Progenitor cell of endocrine pancreas (in vitro differentiated cells): ENCODE data around the gene HMGCS1. TPM values are rescaled to one million over a fixed set of nuclear protein-coding genes. Genes with fewer than 3 reads are reported as not detected.
A peak's percentile ranks its signal among the peaks of the same experiment; 100 is the strongest.
"Not testable (repeated sequence)": the region's sequence is repeated elsewhere in the genome, so short reads cannot be mapped to it uniquely, and the experiment has no call there.

Experiments used
- DNase-seq: peaks from one replicate; pipeline ENCODE4 v3.0.0; 2021; ENCODE audit warnings: low spot score; ENCODE audit not compliant: unreplicated experiment
- H3K27ac Mint-ChIP-seq: 2 replicates; pipeline ENCODE4 v1.8.0; 2021; ENCODE audit warnings: mild to moderate bottlenecking, moderate library complexity, mixed read lengths
- H3K27me3 Mint-ChIP-seq: 2 replicates; pipeline ENCODE4 v1.8.0; 2021; ENCODE audit warnings: mixed read lengths
- H3K36me3 Mint-ChIP-seq: 2 replicates; pipeline ENCODE4 v1.8.0; 2022; ENCODE audit warnings: mixed read lengths; ENCODE audit not compliant: insufficient read depth
- H3K4me1 Mint-ChIP-seq: 2 replicates; pipeline ENCODE4 v1.8.0; 2021; ENCODE audit warnings: low read depth, mixed read lengths
- H3K4me3 Mint-ChIP-seq: 2 replicates; pipeline ENCODE4 v1.8.0; 2021; ENCODE audit warnings: low read depth, mild to moderate bottlenecking, moderate library complexity, mixed read lengths
- H3K9me3 Mint-ChIP-seq: 2 replicates; pipeline ENCODE4 v1.8.0; 2021; ENCODE audit warnings: low read depth, mixed read lengths
- total RNA-seq: library from RNA; stranded (reverse); gene quantifications from 2 replicates; pipeline ENCODE4 v1.2.1, GENCODE V29; 2021
- TF ChIP-seq, protein P1 (sequence below): fragments of 200-600 bp; sonication (generic); IDR thresholded peaks from one replicate; pipeline ENCODE4 v1.5.0; 2021; ENCODE audit warnings: antibody characterized with exemption, mild to moderate bottlenecking; ENCODE audit not compliant: unreplicated experiment

Gene HMGCS1
- total RNA-seq, 1 donor from 2014 or later, result 170 TPM

DNA sequence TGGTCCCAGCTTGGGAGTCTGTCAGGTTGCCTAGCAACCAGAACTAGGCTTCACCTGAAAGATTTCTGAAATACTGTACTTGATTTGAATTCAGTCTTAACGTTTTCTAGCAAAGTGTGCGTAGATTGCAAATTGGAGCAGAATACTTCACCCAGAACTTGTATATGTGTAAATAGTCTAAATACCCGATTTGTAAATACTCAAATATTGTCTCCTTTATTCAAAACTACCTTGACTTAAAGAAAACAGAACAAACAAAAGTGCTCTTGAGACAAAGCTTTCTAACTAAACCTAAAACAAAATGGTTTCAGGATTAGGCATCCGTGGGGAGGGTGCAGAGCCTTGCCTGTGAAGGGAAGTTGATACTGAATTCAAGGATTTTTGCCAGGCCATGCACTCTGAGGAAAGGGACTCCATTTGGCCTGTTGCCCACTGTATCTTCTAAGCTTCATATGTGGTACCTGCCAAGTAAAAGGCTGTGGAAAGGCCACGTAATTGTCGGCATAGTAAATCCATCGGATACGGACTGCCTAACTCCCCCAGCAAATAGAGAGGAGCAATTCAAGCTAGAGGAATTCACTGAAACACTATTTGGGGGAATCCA is 744 bp upstream of the HMGCS1 start:
- Mint-ChIP-seq H3K36me3 (peaks cover 4% of the 10 kb centered on the region), H3K9me3 (peaks cover 15% of the 10 kb centered on the region), H3K4me1 (peaks cover 37% of the 10 kb centered on the region), H3K27me3 (no peaks in the 10 kb centered on the region), H3K27ac (peak overlapping the region; percentile 98), H3K4me3 (peak overlapping the region; percentile 97)
- no peak for DNase-seq
- TF ChIP-seq, protein P1, sequence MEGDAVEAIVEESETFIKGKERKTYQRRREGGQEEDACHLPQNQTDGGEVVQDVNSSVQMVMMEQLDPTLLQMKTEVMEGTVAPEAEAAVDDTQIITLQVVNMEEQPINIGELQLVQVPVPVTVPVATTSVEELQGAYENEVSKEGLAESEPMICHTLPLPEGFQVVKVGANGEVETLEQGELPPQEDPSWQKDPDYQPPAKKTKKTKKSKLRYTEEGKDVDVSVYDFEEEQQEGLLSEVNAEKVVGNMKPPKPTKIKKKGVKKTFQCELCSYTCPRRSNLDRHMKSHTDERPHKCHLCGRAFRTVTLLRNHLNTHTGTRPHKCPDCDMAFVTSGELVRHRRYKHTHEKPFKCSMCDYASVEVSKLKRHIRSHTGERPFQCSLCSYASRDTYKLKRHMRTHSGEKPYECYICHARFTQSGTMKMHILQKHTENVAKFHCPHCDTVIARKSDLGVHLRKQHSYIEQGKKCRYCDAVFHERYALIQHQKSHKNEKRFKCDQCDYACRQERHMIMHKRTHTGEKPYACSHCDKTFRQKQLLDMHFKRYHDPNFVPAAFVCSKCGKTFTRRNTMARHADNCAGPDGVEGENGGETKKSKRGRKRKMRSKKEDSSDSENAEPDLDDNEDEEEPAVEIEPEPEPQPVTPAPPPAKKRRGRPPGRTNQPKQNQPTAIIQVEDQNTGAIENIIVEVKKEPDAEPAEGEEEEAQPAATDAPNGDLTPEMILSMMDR, result no peak

DNA sequence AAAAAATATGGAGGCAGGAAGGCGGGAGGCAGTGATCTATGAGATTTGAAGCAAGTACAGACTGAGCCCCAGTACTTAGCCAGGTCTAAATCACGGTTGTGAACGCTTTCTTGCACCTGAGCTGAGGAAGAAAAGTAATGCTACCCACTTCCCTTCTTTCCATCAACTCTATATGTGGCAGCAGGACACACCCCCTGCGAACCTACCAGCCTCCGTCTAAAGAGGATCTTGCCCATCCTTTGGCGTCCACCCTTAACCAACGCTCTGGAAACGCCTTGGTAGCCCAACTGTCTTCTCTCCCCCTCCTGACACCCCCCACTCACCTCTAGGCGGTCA is 545 bp downstream of the HMGCS1 start:
- Mint-ChIP-seq H3K27ac (peak overlapping the region; percentile 98), H3K36me3 (peaks cover 4% of the 10 kb centered on the region), H3K27me3 (no peaks in the 10 kb centered on the region), H3K4me1 (peaks cover 39% of the 10 kb centered on the region), H3K9me3 (peaks cover 12% of the 10 kb centered on the region), H3K4me3 (peak overlapping the region; percentile 97)
- no peak for DNase-seq
- TF ChIP-seq, protein P1, result peak; percentile 19

DNA sequence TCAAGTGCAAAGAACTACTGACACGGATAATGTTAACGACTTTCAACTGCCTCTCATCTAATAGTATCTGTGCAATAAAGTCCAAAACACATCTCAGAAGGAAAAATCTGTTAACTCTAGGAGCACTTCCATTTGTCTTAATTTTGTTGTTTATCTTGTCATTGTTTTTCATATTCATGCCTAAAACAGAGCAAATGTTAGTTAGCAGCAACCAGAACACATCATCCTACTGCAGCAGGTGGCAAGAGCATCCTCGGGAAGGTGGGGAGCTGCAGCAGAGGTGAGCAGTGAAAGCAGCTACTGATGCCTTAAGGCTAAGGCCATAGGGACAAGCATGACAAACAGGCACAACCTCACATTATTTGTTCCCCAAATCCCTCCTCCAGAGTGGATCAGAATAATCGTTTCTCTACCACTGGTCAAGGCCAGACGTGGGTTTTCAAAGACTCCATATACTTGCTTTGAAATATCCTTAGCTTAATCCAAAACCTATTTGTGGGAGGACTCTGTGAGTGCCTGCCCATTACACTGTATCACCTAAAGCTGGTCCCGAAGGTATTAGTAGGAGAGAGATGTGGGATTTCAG is 1.0 kb downstream of the HMGCS1 start:
- H3K27me3 Mint-ChIP-seq, result no peaks in the 10 kb centered on the region
- H3K4me1 Mint-ChIP-seq, result peaks cover 39% of the 10 kb centered on the region
- H3K27ac Mint-ChIP-seq, result peak overlapping the region; percentile 98
- peaks cover 4% of the 10 kb centered on the region for H3K36me3 Mint-ChIP-seq
- H3K4me3 Mint-ChIP-seq, result peak overlapping the region; percentile 97
- DNase-seq, result no peak
- peaks cover 12% of the 10 kb centered on the region for H3K9me3 Mint-ChIP-seq
- TF ChIP-seq, protein P1, result no peak

DNA sequence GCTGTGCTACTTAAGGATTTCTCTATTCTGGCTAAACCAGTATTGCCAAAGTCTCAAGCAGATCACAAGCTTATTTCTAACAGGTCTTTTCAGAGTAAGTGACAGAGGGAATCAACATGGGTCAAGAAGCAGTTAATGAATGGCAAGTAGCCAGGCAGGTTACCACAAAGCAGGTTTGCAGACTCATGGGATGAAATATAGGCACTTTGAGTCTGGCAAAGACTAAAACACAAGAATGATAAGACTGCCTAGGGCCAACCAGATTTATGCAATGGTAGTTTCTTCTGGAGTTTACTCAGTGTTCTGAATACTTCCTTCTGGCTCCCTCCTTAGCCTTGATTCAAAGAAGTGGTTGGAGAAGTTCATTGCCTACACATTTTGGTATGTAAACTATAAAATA is 3.6 kb downstream of the HMGCS1 start:
- H3K4me3 Mint-ChIP-seq, result peak overlapping the region; percentile 35

DNA sequence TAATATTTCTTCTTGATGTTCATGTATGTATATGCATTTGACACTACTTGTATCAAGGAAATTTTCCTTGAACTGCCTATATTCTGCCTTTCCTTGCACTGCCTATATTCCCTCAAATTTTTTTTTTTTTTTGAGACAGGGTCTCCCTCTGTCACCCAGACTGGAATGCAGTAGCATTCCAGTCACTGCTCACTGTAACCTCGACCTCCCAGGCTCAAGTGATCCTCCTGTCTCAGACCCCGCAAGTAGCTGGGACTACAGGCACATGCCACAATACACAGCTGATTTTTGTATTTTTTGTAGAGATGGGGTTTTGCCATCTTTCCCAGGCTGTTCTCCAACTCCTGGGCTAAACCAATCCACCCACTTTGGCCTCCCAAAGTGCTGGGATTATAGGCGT is 4.1 kb downstream of the HMGCS1 start:
- Mint-ChIP-seq H3K4me1 (peaks cover 43% of the 10 kb centered on the region), H3K36me3 (peaks cover 4% of the 10 kb centered on the region), H3K27ac (peak overlapping the region; percentile 84), H3K4me3 (peak overlapping the region; percentile 35), H3K9me3 (no peaks in the 10 kb centered on the region), H3K27me3 (no peaks in the 10 kb centered on the region)
- TF ChIP-seq, protein P1, result no peak
- no peak for DNase-seq

More for the DNA sequence above, 3.6 kb downstream of the HMGCS1 start:
- H3K9me3 Mint-ChIP-seq, result peaks cover 3% of the 10 kb centered on the region
- H3K27ac Mint-ChIP-seq, result peak overlapping the region; percentile 84
- TF ChIP-seq, protein P1, result no peak
- peaks cover 43% of the 10 kb centered on the region for H3K4me1 Mint-ChIP-seq
- no peak for DNase-seq
- H3K27me3 Mint-ChIP-seq, result no peaks in the 10 kb centered on the region
- peaks cover 4% of the 10 kb centered on the region for H3K36me3 Mint-ChIP-seq

DNA sequence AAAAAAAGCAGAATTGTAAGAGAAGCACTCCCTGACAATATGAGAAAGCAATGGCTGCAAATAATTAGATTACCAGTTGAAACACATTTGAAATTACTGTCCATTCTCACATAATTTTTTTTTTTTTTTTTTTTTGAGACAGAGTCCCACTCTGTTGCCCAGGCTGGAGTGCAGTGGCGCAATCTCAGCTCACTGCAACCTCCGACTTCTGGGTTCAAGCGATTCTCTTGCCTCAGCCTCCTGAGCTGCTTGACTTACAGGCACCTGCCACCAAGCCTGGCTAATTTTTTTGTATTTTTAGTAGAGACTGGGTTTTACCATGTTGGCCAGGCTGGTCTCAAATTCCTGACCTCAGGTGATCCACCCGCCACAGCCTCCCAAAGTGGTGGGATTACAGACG is 6.3 kb downstream of the HMGCS1 start:
- not testable (repeated sequence) for DNase-seq, H3K4me3 Mint-ChIP-seq, H3K27me3 Mint-ChIP-seq, H3K36me3 Mint-ChIP-seq, H3K9me3 Mint-ChIP-seq
- Mint-ChIP-seq H3K4me1 (peaks cover 39% of the 10 kb centered on the region), H3K27ac (peak overlapping the region; percentile 13)
